IPS DF 6.9 (cell line): ENCODE measurements around the gene CDC25A.
A peak's percentile ranks its signal among the peaks of the same experiment; 100 is the strongest.

Source experiments
- DNase-seq: peaks from one replicate; pipeline ENCODE4 v3.0.0-alpha.2; 2013; ENCODE audit warnings: low read depth, low spot score
- H3K27ac ChIP-seq: one replicate; pipeline ENCODE4 v1.5.1; 2013; ENCODE audit warnings: low read length, control low read depth
- H3K27me3 ChIP-seq: 2 replicates; pipeline ENCODE4 v1.6.1; 2013; ENCODE audit warnings: mild to moderate bottlenecking, low read length; ENCODE audit not compliant: control insufficient read depth, insufficient read depth
- H3K36me3 ChIP-seq: 2 replicates; pipeline ENCODE4 v1.6.1; 2013; ENCODE audit warnings: low read length; ENCODE audit not compliant: control insufficient read depth, insufficient read depth
- H3K4me1 ChIP-seq: 2 replicates; pipeline ENCODE4 v1.6.1; 2013; ENCODE audit warnings: low read length; ENCODE audit not compliant: control insufficient read depth, insufficient read depth
- H3K4me3 ChIP-seq: 2 replicates; pipeline ENCODE4 v1.5.1; 2013; ENCODE audit warnings: mild to moderate bottlenecking, low read length
- H3K9me3 ChIP-seq: 2 replicates; pipeline ENCODE4 v1.6.1; 2013; ENCODE audit warnings: low read length, inconsistent platforms; ENCODE audit not compliant: control insufficient read depth, insufficient read depth
- WGBS: extraction: QIAGEN DNeasy Blood & Tissue Kit; methylation state at CpG from one replicate; pipeline ENCODE4 v1.1.7; 2013; ENCODE audit warnings: mixed read lengths, missing lambda C conversion rate; ENCODE audit not compliant: insufficient read length, insufficient coverage; 5-methylcytosine and 5-hydroxymethylcytosine counted together

CDC25A gene

GRCh38 chr3:48180531-48181253 lies 7.5 kb downstream of the CDC25A start:
- no peaks in the 10 kb centered on the region for H3K27me3 ChIP-seq
- no CpG with 5 or more reads among the region's 5 CpGs for WGBS
- H3K9me3 ChIP-seq = no peaks in the 10 kb centered on the region
- H3K36me3 ChIP-seq = peaks cover 50% of the 10 kb centered on the region
- no peaks in the 10 kb centered on the region for H3K4me1 ChIP-seq
- H3K4me3 ChIP-seq = no peak overlapping the region
- H3K27ac ChIP-seq = no peak overlapping the region
- DNase-seq = no peak

GRCh38 chr3:48180021-48180420 lies 8.2 kb downstream of the CDC25A start:
- Histone ChIP-seq H3K27me3 (no peaks in the 10 kb centered on the region), H3K36me3 (peaks cover 43% of the 10 kb centered on the region), H3K27ac (no peak overlapping the region), H3K9me3 (no peaks in the 10 kb centered on the region), H3K4me1 (no peaks in the 10 kb centered on the region), H3K4me3 (no peak overlapping the region)
- DNase-seq = no peak
- WGBS = no CpG with 5 or more reads among the region's 5 CpGs

- Histone ChIP-seq H3K36me3 (peaks cover 40% of the 10 kb centered on the region), H3K4me1 (no peaks in the 10 kb centered on the region), H3K27me3 (no peaks in the 10 kb centered on the region), H3K9me3 (no peaks in the 10 kb centered on the region), H3K27ac (no peak overlapping the region), H3K4me3 (no peak overlapping the region)
- WGBS = no CpG with 5 or more reads among the region's 2 CpGs
- DNase-seq = no peak
Observed at GRCh38 chr3:48178072-48178471, 10.1 kb downstream of the CDC25A start.

GRCh38 chr3:48157950-48158376 lies 30.3 kb downstream of the CDC25A start:
- no CpG with 5 or more reads among the region's 5 CpGs for WGBS
- Histone ChIP-seq H3K9me3 (no peaks in the 10 kb centered on the region), H3K36me3 (peaks cover 36% of the 10 kb centered on the region), H3K27me3 (no peaks in the 10 kb centered on the region), H3K4me1 (no peaks in the 10 kb centered on the region), H3K4me3 (no peak overlapping the region), H3K27ac (no peak overlapping the region)
- DNase-seq = peak; percentile 33

- no peak for DNase-seq
- Histone ChIP-seq H3K27me3 (no peaks in the 10 kb centered on the region), H3K4me3 (no peak overlapping the region), H3K4me1 (no peaks in the 10 kb centered on the region), H3K36me3 (peaks cover 36% of the 10 kb centered on the region), H3K27ac (no peak overlapping the region), H3K9me3 (no peaks in the 10 kb centered on the region)
- no CpG with 5 or more reads among the region's 5 CpGs for WGBS
Observed at GRCh38 chr3:48157202-48157840, 30.9 kb downstream of the CDC25A start.

GRCh38 chr3:48156163-48156562 lies 32.1 kb downstream of the CDC25A start:
- no peaks in the 10 kb centered on the region for H3K4me1 ChIP-seq
- no peak overlapping the region for H3K27ac ChIP-seq
- no peak overlapping the region for H3K4me3 ChIP-seq
- H3K9me3 ChIP-seq = no peaks in the 10 kb centered on the region
- WGBS = no CpG with 5 or more reads among the region's 2 CpGs
- H3K36me3 ChIP-seq = peaks cover 25% of the 10 kb centered on the region
- H3K27me3 ChIP-seq = no peaks in the 10 kb centered on the region
- no peak for DNase-seq

GRCh38 chr3:48155122-48155521 lies 33.1 kb downstream of the CDC25A start:
- no CpG with 5 or more reads among the region's 2 CpGs for WGBS
- no peak for DNase-seq
- Histone ChIP-seq H3K4me3 (no peak overlapping the region), H3K9me3 (no peaks in the 10 kb centered on the region), H3K36me3 (peaks cover 20% of the 10 kb centered on the region), H3K27ac (no peak overlapping the region), H3K27me3 (no peaks in the 10 kb centered on the region), H3K4me1 (no peaks in the 10 kb centered on the region)

- Histone ChIP-seq H3K27me3 (no peaks in the 10 kb centered on the region), H3K4me3 (no peak overlapping the region), H3K9me3 (no peaks in the 10 kb centered on the region), H3K27ac (no peak overlapping the region), H3K4me1 (no peaks in the 10 kb centered on the region), H3K36me3 (no peaks in the 10 kb centered on the region)
- no peak for DNase-seq
- no CpG with 5 or more reads among the region's 8 CpGs for WGBS
Observed at GRCh38 chr3:48151807-48152427, 36.3 kb downstream of the CDC25A start.

GRCh38 chr3:48151058-48151806 lies 37.0 kb downstream of the CDC25A start:
- H3K27me3 ChIP-seq = no peaks in the 10 kb centered on the region
- H3K27ac ChIP-seq = no peak overlapping the region
- no CpG with 5 or more reads among the region's 8 CpGs for WGBS
- no peaks in the 10 kb centered on the region for H3K9me3 ChIP-seq
- DNase-seq = peak; percentile 90
- H3K36me3 ChIP-seq = no peaks in the 10 kb centered on the region
- no peaks in the 10 kb centered on the region for H3K4me1 ChIP-seq
- no peak overlapping the region for H3K4me3 ChIP-seq

- WGBS = no CpG with 5 or more reads among the region's 5 CpGs
- Histone ChIP-seq H3K36me3 (no peaks in the 10 kb centered on the region), H3K9me3 (no peaks in the 10 kb centered on the region), H3K4me3 (no peak overlapping the region), H3K4me1 (peaks cover 2% of the 10 kb centered on the region; the same call in 1 of the 2 replicates), H3K27me3 (no peaks in the 10 kb centered on the region), H3K27ac (no peak overlapping the region)
- DNase-seq = no peak
Observed at GRCh38 chr3:48143992-48144391, 44.2 kb downstream of the CDC25A start.
